ENCODE measurements around the gene FGF21.
"Not testable (repeated sequence)": the region's sequence is repeated elsewhere in the genome, so short reads cannot be mapped to it uniquely, and the experiment has no call there.

FGF21 gene

GRCh38 chr19:48756686-48757085 is 1.4 kb downstream of the FGF21 start:
- H3K4me3 ChIP-seq (ENCODE audit: low read depth, low read length): no peak overlapping the region
- no peak for TF ChIP-seq CTCF (IDR thresholded peaks at IDR 0.05; ENCODE audit: low read depth, low read length)

GRCh38 chr19:48757089-48757675 is 1.9 kb downstream of the FGF21 start:
- no peak overlapping the region for H3K4me3 ChIP-seq (ENCODE audit: low read depth, low read length)
- no peak for TF ChIP-seq CTCF (IDR thresholded peaks at IDR 0.05; ENCODE audit: low read depth, low read length)

GRCh38 chr19:48757741-48758144 is 2.4 kb downstream of the FGF21 start:
- no peak overlapping the region for H3K4me3 ChIP-seq (ENCODE audit: low read depth, low read length)
- no peak for TF ChIP-seq CTCF (IDR thresholded peaks at IDR 0.05; ENCODE audit: low read depth, low read length)

- no peak for TF ChIP-seq CTCF (IDR thresholded peaks at IDR 0.05; ENCODE audit: low read depth, low read length)
- H3K4me3 ChIP-seq (ENCODE audit: low read depth, low read length): no peak overlapping the region
Measured at GRCh38 chr19:48760504-48761205, 5.3 kb downstream of the FGF21 start.

GRCh38 chr19:48765816-48766215 is 10.5 kb downstream of the FGF21 start:
- not testable (repeated sequence) for H3K4me3 ChIP-seq (ENCODE audit: low read depth, low read length)

GRCh38 chr19:48768171-48768753 is 12.9 kb downstream of the FGF21 start:
- not testable (repeated sequence) for H3K4me3 ChIP-seq (ENCODE audit: low read depth, low read length)

GRCh38 chr19:48768994-48769713 is 13.8 kb downstream of the FGF21 start:
- TF ChIP-seq CTCF (IDR thresholded peaks at IDR 0.05; ENCODE audit: low read depth, low read length): no peak
- H3K4me3 ChIP-seq (ENCODE audit: low read depth, low read length): no peak overlapping the region

GRCh38 chr19:48770266-48770665 is 14.9 kb downstream of the FGF21 start:
- TF ChIP-seq CTCF (IDR thresholded peaks at IDR 0.05; ENCODE audit: low read depth, low read length): no peak
- H3K4me3 ChIP-seq (ENCODE audit: low read depth, low read length): no peak overlapping the region

Measured in WI38 (cell line).